Measurements from ENCODE around the gene CLPTM1. TPM values are rescaled to one million over a fixed set of nuclear protein-coding genes. Genes with fewer than 3 reads are reported as not detected.
A peak's percentile ranks its signal among the peaks of the same experiment; 100 is the strongest.

The CLPTM1 gene
- total and polyA plus RNA-seq, 8 donors = 39.3 to 152 (median 66.7) TPM

GRCh38 chr19:44957526-44957925 lies 2.3 kb downstream of the CLPTM1 start:
- Histone ChIP-seq H3K4me1 (peaks cover 21 to 70% (median 51%) of the 10 kb centered on the region in 4 donors), H3K27ac (peak overlapping the region in 1 of 5 donors; percentile 13), H3K27me3 (no peaks in the 10 kb centered on the region), H3K36me3 (peaks cover 3 to 31% (median 26%) of the 10 kb centered on the region in 4 donors), H3K4me3 (no peak overlapping the region), H3K9me3 (no peaks in the 10 kb centered on the region)
- TF ChIP-seq CTCF (IDR thresholded peaks at IDR 0.05) (no peak), POLR2A (IDR thresholded peaks at IDR 0.05) (no peak), EP300 (IDR thresholded peaks at IDR 0.05) (no peak), POLR2AphosphoS5 (IDR thresholded peaks at IDR 0.05) (no peak)
- no peak for DNase-seq
- intact Hi-C loops (cut with DNase I; ENCODE audit: low total_unique reads) = no loop called here
- 65 to 78% (median 67%) methylated on average over 7 of the region's 7 CpGs for WGBS, 5 donors

DNA sequence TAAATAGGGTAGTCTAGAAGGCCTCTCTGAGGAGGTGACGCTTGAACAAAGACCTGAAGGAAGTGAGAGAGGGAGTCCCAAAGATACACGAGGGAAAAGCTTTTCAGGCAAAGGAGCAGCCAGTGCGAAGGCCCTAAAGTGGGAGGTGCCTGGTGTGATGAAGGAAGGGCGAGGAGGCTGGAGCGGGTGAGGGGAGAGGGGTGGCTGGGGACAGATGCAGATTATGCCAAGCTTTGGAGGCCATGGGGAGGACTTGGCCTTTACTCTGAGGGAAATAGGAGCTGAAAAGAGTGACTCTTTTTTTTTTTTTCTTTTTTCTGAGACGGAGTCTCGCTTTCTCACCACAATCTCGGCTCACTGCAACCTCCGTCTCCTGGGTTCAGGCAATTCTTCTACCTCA lies 2.9 kb downstream of the CLPTM1 start:
- 78 to 86% (median 80%) methylated on average over 9 of the region's 9 CpGs for WGBS, 5 donors
- intact Hi-C loops (cut with DNase I; ENCODE audit: low total_unique reads) = no loop called here
- Histone ChIP-seq H3K27ac (no peak overlapping the region), H3K4me1 (peaks cover 21 to 69% (median 50%) of the 10 kb centered on the region in 4 donors), H3K9me3 (no peaks in the 10 kb centered on the region), H3K4me3 (no peak overlapping the region), H3K36me3 (peaks cover 3 to 36% (median 31%) of the 10 kb centered on the region in 4 donors), H3K27me3 (no peaks in the 10 kb centered on the region)
- no peak for DNase-seq
- TF ChIP-seq EP300 (IDR thresholded peaks at IDR 0.05) (no peak), CTCF (IDR thresholded peaks at IDR 0.05) (no peak), POLR2A (IDR thresholded peaks at IDR 0.05) (no peak), POLR2AphosphoS5 (IDR thresholded peaks at IDR 0.05) (no peak)

DNA sequence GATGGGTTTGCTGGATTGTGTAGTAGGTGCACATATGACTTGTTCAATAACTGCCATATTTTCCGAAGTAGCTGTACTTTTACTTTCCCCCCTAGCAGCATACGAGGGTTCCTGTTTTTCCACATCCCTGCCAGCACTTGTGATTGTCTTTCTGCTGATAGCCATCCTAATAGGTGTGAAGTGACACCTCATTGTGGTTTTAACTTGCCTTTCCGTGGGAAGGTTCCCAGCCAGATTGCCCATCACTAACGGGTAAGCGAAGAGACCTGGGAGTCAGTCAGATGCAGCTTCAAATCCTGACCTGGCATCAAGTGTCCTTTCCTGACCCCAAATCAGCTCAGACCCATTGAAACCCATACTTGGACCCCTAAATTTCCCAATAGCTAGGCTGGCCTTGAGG lies 4.5 kb downstream of the CLPTM1 start:
- Histone ChIP-seq H3K27ac (no peak overlapping the region), H3K36me3 (peaks cover 13 to 52% (median 45%) of the 10 kb centered on the region in 4 donors), H3K4me3 (no peak overlapping the region), H3K27me3 (no peaks in the 10 kb centered on the region), H3K9me3 (no peaks in the 10 kb centered on the region), H3K4me1 (peaks cover 21 to 54% (median 36%) of the 10 kb centered on the region in 4 donors)
- 74 to 84% (median 81%) methylated on average over 5 of the region's 5 CpGs for WGBS, 5 donors
- DNase-seq = no peak
- intact Hi-C loops (cut with DNase I; ENCODE audit: low total_unique reads) = no loop called here
- no peak for TF ChIP-seq EP300 (IDR thresholded peaks at IDR 0.05)
- no peak for TF ChIP-seq POLR2AphosphoS5 (IDR thresholded peaks at IDR 0.05)
- no peak for TF ChIP-seq CTCF (IDR thresholded peaks at IDR 0.05)
- no peak for TF ChIP-seq POLR2A (IDR thresholded peaks at IDR 0.05)

GRCh38 chr19:44960906-44961728 lies 5.9 kb downstream of the CLPTM1 start:
- Histone ChIP-seq H3K27ac (no peak overlapping the region), H3K9me3 (no peaks in the 10 kb centered on the region), H3K27me3 (no peaks in the 10 kb centered on the region), H3K4me1 (peaks cover 16 to 50% (median 29%) of the 10 kb centered on the region in 4 donors), H3K4me3 (no peak overlapping the region), H3K36me3 (peaks cover 21 to 67% (median 59%) of the 10 kb centered on the region in 4 donors)
- WGBS, 5 donors = 79 to 91% (median 87%) methylated on average over 7 to 8 of the region's 8 CpGs
- DNase-seq = no peak
- TF ChIP-seq CTCF (IDR thresholded peaks at IDR 0.05) = no peak
- TF ChIP-seq POLR2AphosphoS5 (IDR thresholded peaks at IDR 0.05) = no peak
- no peak for TF ChIP-seq EP300 (IDR thresholded peaks at IDR 0.05)
- TF ChIP-seq POLR2A (IDR thresholded peaks at IDR 0.05) = no peak
- intact Hi-C loops (cut with DNase I; ENCODE audit: low total_unique reads) = no loop called here

Measured in stomach (tissue), 9 donors.